Upper lobe of left lung (tissue), 6 donors: Measurements from ENCODE around the gene IGFL4. TPM values are rescaled to one million over a fixed set of nuclear protein-coding genes. Genes with fewer than 3 reads are reported as not detected.

Experiments used
- ATAC-seq, 2 donors: fragments of 200-7000 bp; cut with Tn5 transposase; one replicate each; pipeline ENCODE4 v1.9.1; 2022; ENCODE audit warnings: mild to moderate bottlenecking in 2 of 2, moderate library complexity in 2 of 2; ENCODE audit not compliant: low FRiP score in 2 of 2
- DNase-seq, 2 donors: peaks; one replicate each; pipeline ENCODE4 v3.0.0-alpha.2; 2019 to 2020
- H3K27ac ChIP-seq, 4 donors: fragments of 200-600 bp; sonication (generic); one replicate each; pipeline ENCODE4 v1.5.1; 2016 to 2019
- H3K27me3 ChIP-seq, 4 donors: fragments of 200-600 bp; sonication (generic); one replicate each; pipeline ENCODE4 v1.5.1; 2017 to 2019
- H3K36me3 ChIP-seq, 4 donors: fragments of 200-600 bp; sonication (generic); one replicate each; pipeline ENCODE4 v1.5.1; 2016 to 2019
- H3K4me1 ChIP-seq, 4 donors: fragments of 200-600 bp; sonication (generic); one replicate each; pipeline ENCODE4 v1.5.1; 2018 to 2019
- H3K4me3 ChIP-seq, 4 donors: fragments of 200-600 bp; sonication (generic); one replicate each; pipeline ENCODE4 v1.5.1; 2017 to 2019; ENCODE audit warnings: mild to moderate bottlenecking in 2 of 4, moderate library complexity in 1 of 4
- H3K9me3 ChIP-seq, 4 donors: fragments of 200-600 bp; sonication (generic); one replicate each; pipeline ENCODE4 v1.5.1; 2018 to 2019
- EP300 ChIP-seq, 4 donors: sonication (generic); formaldehyde crosslinking; IDR thresholded peaks; one replicate each; pipeline ENCODE4 v1.5.1; 2017; ENCODE audit warnings: antibody characterized with exemption in 4 of 4, control low read depth in 2 of 4
- POLR2A ChIP-seq, 4 donors: fragments of 450-650 bp; IDR thresholded peaks; one replicate each; pipeline ENCODE4 v1.5.1; 2016 to 2017; ENCODE audit warnings: antibody characterized with exemption in 4 of 4, mild to moderate bottlenecking in 2 of 4
- POLR2AphosphoS5 ChIP-seq, 2 donors: sonication (generic); formaldehyde crosslinking; IDR thresholded peaks; one replicate each; pipeline ENCODE4 v1.5.1; 2017; ENCODE audit warnings: antibody characterized with exemption in 2 of 2
- WGBS, 2 donors: methylation state at CpG; one replicate each; pipeline ENCODE4 v1.1.5; 2017 to 2018; 5-methylcytosine and 5-hydroxymethylcytosine counted together
- total RNA-seq, 6 donors: library from RNA; depleted of rRNA in 4 of 6; stranded (reverse); fragments of >200 nt in 4 of 6; gene quantifications; one replicate each; pipeline versions ENCODE4 v1.1.0 to v1.2.1, GENCODE V29; 2016 to 2021
- TF ChIP-seq, protein P1 (sequence below), 6 experiments: fragments of 450-650 bp in 4 of 6; fragments of 200-600 bp in 2 of 6; sonication (generic) in 2 of 6; IDR thresholded peaks; one replicate each; pipeline ENCODE4 v1.5.1; 2016 to 2019; ENCODE audit warnings: antibody characterized with exemption in 6 of 6
- donor health status: DM: no; HTN: no; CAD: no; lungs with moderate emphysema.
- donor health status: DM: no; HTN: yes; CAD: no; lungs with severe emphysema.

Gene IGFL4
- total RNA-seq, 6 donors from 2014 or later: not detected

DNA sequence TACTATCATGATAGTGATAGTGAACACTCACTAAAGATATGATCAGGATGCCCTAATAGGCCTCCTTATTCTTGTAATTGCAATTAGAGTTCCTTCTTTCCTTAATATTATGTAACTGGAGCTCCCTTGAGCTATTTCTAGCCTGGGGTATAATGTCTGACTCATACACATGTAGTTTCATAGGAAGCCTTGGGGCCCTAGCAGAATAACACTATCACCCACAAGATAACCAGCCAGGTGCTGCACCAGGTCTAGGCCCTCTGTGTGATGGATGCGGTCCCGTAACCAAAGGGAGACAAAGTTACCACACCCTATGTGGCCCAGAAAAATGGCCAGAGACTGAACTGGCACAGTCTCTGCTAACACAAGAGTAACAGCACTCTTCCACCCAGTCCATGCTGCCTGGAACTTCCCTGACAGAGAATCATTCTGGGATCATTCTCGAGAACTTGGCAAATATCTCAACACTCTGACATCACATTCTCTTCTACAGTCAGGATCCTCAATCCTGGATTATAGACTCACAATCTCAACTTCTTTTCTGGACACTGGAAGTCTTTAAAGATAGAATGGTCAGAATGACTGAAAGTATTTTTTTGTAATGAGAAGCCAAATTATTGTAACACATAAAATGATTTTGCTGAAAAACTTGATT lies 32.6 kb upstream of the IGFL4 start:
- no peak for ATAC-seq
- H3K9me3 ChIP-seq: no peaks in the 10 kb centered on the region
- H3K27me3 ChIP-seq: peaks cover 0 to 25% (median 5%) of the 10 kb centered on the region in 4 donors
- peaks cover 6 to 10% (median 9%) of the 10 kb centered on the region in 4 donors for H3K4me1 ChIP-seq
- 71 to 90% methylated on average over 3 of the region's 3 CpGs for WGBS, 2 donors
- H3K36me3 ChIP-seq: no peaks in the 10 kb centered on the region
- DNase-seq: no peak
- H3K4me3 ChIP-seq: no peak overlapping the region
- no peak for TF ChIP-seq POLR2AphosphoS5 (IDR thresholded peaks at IDR 0.05)
- no peak for TF ChIP-seq POLR2A (IDR thresholded peaks at IDR 0.05)
- no peak overlapping the region for H3K27ac ChIP-seq

DNA sequence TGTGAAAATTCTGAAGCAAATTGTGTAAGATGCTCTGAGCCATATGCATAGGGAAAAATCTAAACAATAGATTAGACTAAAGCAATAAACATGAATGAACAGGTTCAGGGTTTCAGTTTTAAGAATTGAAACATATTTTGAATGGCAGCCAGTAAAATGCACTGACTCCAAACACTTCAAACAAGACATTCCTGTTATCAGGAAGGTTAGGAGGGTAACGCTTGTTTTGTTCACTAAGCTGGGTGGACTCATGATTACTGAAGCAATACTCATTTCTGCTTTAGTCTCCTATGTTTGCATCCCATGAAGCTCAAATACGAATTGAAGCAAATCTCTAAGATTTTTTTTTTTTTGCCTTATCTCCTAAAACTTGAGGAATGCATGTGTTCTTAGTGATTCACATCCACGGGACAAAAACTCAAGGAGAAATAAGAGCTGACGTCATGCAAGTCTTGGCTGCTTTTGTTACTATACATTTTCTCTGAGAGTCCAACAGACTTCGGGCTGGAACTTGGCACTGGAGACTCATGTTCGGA lies 29.1 kb upstream of the IGFL4 start:
- no peak overlapping the region for H3K27ac ChIP-seq
- no peaks in the 10 kb centered on the region for H3K36me3 ChIP-seq
- peaks cover 0 to 3% (median 0%) of the 10 kb centered on the region in 4 donors for H3K27me3 ChIP-seq
- H3K4me1 ChIP-seq: no peaks in the 10 kb centered on the region
- DNase-seq: no peak
- no peaks in the 10 kb centered on the region for H3K9me3 ChIP-seq
- TF ChIP-seq EP300 (IDR thresholded peaks at IDR 0.05): no peak
- TF ChIP-seq POLR2AphosphoS5 (IDR thresholded peaks at IDR 0.05): no peak
- TF ChIP-seq POLR2A (IDR thresholded peaks at IDR 0.05): no peak
- TF ChIP-seq, protein P1, sequence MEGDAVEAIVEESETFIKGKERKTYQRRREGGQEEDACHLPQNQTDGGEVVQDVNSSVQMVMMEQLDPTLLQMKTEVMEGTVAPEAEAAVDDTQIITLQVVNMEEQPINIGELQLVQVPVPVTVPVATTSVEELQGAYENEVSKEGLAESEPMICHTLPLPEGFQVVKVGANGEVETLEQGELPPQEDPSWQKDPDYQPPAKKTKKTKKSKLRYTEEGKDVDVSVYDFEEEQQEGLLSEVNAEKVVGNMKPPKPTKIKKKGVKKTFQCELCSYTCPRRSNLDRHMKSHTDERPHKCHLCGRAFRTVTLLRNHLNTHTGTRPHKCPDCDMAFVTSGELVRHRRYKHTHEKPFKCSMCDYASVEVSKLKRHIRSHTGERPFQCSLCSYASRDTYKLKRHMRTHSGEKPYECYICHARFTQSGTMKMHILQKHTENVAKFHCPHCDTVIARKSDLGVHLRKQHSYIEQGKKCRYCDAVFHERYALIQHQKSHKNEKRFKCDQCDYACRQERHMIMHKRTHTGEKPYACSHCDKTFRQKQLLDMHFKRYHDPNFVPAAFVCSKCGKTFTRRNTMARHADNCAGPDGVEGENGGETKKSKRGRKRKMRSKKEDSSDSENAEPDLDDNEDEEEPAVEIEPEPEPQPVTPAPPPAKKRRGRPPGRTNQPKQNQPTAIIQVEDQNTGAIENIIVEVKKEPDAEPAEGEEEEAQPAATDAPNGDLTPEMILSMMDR (IDR thresholded peaks at IDR 0.05): no peak
- 37 to 43% methylated on average over 6 of the region's 6 CpGs for WGBS, 2 donors
- no peak for ATAC-seq
- H3K4me3 ChIP-seq: no peak overlapping the region

DNA sequence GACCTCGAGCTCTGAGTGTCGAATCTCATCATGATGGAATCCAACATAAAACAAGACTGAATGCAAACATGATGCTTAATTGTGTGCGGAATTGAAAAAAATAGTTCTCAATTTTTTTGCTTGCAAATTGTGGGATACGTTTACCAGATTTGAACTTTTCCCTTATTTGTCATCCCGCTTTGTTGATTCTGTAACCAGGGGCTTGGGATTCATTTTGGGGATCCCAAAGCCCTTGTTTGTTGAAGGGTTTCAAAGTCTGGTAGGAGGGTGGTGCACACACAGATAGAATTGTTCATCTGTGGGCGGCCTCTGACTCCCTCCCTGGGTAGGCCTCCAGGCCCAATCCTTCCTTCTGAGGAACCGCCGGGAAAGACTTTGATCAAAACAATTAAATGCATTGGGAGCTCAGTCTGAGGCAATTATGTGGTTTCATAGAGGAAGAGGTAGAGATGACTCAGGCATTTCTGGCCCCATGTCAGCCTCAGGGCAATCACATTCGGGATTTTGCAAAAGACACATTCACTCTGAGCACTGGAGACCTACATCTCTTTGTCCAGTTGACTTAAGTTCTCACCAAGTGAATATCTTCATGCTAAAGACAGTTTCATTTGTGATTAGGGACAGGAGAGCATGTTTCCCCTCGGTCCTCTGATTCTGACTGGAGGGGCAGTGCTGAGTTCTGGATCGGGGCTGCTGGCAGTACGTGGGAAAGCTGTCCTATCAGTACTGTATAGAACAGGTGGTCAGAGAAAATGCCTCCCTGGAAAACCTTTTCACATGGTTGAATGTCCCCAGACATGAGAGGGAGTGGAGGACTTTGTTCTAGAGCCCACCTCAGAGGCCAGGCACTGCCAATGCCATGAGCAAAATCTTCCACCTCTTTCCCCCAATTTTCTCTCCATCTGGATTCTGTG lies 27.8 kb upstream of the IGFL4 start:
- TF ChIP-seq EP300 (IDR thresholded peaks at IDR 0.05): no peak
- TF ChIP-seq POLR2A (IDR thresholded peaks at IDR 0.05): no peak
- TF ChIP-seq POLR2AphosphoS5 (IDR thresholded peaks at IDR 0.05): no peak
- TF ChIP-seq, protein P1 (IDR thresholded peaks at IDR 0.05): no peak
- 70 to 79% methylated on average over 12 of the region's 12 CpGs for WGBS, 2 donors
- H3K27ac ChIP-seq: no peak overlapping the region

DNA sequence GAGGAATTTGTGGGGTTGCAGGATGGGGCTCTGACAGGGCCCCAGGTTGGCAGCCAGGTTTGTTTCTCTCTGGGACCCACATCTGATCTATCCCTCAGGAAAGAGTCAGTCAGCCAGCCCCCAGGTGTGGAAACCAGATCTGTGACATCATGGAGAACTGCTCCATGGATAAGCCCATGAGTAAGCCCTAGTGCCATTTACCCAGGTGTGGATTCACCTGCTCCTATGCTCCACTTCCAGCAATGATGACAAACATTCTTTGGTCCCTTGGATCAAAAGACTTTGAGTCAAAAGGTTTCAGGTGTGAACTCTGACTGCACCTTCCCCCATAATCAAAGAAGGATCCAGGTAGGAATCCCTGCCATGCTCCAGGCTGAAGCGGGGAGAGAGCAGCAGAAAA lies 26.9 kb upstream of the IGFL4 start:
- DNase-seq: no peak
- Histone ChIP-seq H3K4me3 (no peak overlapping the region), H3K36me3 (no peaks in the 10 kb centered on the region), H3K4me1 (no peaks in the 10 kb centered on the region), H3K27ac (no peak overlapping the region), H3K27me3 (peaks cover 0 to 3% (median 0%) of the 10 kb centered on the region in 4 donors), H3K9me3 (no peaks in the 10 kb centered on the region)
- WGBS, 2 donors: 100% methylated on average over 1 of the region's 1 CpG
- TF ChIP-seq POLR2AphosphoS5 (IDR thresholded peaks at IDR 0.05): no peak
- TF ChIP-seq EP300 (IDR thresholded peaks at IDR 0.05): no peak
- TF ChIP-seq POLR2A (IDR thresholded peaks at IDR 0.05): no peak
- TF ChIP-seq, protein P1 (IDR thresholded peaks at IDR 0.05): no peak
- ATAC-seq: no peak

More for the DNA sequence above, 27.8 kb upstream of the IGFL4 start:
- no peaks in the 10 kb centered on the region for H3K4me1 ChIP-seq
- no peak overlapping the region for H3K4me3 ChIP-seq
- ATAC-seq (peak in 1 of 2 donors; percentile 29), DNase-seq (no peak)
- peaks cover 0 to 3% (median 0%) of the 10 kb centered on the region in 4 donors for H3K27me3 ChIP-seq
- no peaks in the 10 kb centered on the region for H3K9me3 ChIP-seq
- no peaks in the 10 kb centered on the region for H3K36me3 ChIP-seq

DNA sequence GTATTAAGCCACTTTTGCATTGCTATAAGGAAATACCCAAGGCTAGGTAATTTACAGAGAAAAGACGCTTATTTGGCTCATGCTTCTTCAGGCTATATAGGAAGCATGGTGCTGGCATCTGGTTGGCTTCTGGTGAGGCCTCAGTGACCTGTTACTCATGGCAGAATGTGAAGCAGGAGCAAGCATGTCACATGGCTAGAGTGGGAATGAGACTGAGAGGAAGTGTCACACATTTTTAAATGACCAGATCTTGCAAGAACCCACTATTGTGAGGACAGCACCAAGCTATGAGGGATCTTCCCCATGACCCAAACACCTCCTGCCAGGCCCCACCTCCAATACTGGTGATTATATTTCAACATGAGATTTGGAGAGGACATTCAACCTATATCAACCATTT lies 25.7 kb upstream of the IGFL4 start:
- peaks cover 0 to 3% (median 0%) of the 10 kb centered on the region in 4 donors for H3K27me3 ChIP-seq
- WGBS, 2 donors: 75 to 91% methylated on average over 1 of the region's 1 CpG
- no peak overlapping the region for H3K4me3 ChIP-seq
- no peaks in the 10 kb centered on the region for H3K36me3 ChIP-seq
- H3K9me3 ChIP-seq: no peaks in the 10 kb centered on the region
- H3K27ac ChIP-seq: no peak overlapping the region
- ATAC-seq (no peak), DNase-seq (no peak)
- TF ChIP-seq POLR2A (IDR thresholded peaks at IDR 0.05) (no peak), EP300 (IDR thresholded peaks at IDR 0.05) (no peak), POLR2AphosphoS5 (IDR thresholded peaks at IDR 0.05) (no peak)
- TF ChIP-seq, protein P1 (IDR thresholded peaks at IDR 0.05): no peak
- H3K4me1 ChIP-seq: no peaks in the 10 kb centered on the region
